Stimulated activated naive CD8-positive, alpha-beta T cell treated with anti-CD3 and anti-CD28 coated beads, Interleukin-15, Interleukin-2, amounts not matched to agents 100 U/mL and 50 U/mL, for 24 hours (primary cell): ENCODE results near the gene CPNE7.
"Not testable (repeated sequence)": the region's sequence is repeated elsewhere in the genome, so short reads cannot be mapped to it uniquely, and the experiment has no call there.

Experiments
- ATAC-seq: fragments of 150-1000 bp; cut with Tn5 transposase; one replicate; pipeline ENCODE4 v1.10.0; 2021
- DNase-seq: peaks from one replicate; pipeline ENCODE4 v3.0.0; 2021

CPNE7 gene

GRCh38 chr16:89565506-89566372, 9.8 kb upstream of the CPNE7 start:
- DNase-seq, result peak; percentile 81

GRCh38 chr16:89567656-89568594, 7.6 kb upstream of the CPNE7 start:
- DNase-seq (no peak), ATAC-seq (no peak)

More at GRCh38 chr16:89565506-89566372, 9.8 kb upstream of the CPNE7 start:
- peak; percentile 52 for ATAC-seq

GRCh38 chr16:89569506-89570341, 5.8 kb upstream of the CPNE7 start:
- DNase-seq (no peak), ATAC-seq (no peak)

- DNase-seq (no peak), ATAC-seq (no peak)
Observed at GRCh38 chr16:89570342-89570923, 5.1 kb upstream of the CPNE7 start.

GRCh38 chr16:89570983-89571598, 4.5 kb upstream of the CPNE7 start:
- ATAC-seq, DNase-seq: not testable (repeated sequence)

- DNase-seq (no peak), ATAC-seq (no peak)
Observed at GRCh38 chr16:89571636-89572035, 3.9 kb upstream of the CPNE7 start.

GRCh38 chr16:89572073-89572484, 3.5 kb upstream of the CPNE7 start:
- no peak for ATAC-seq
- DNase-seq, result no peak

GRCh38 chr16:89572485-89573205, 2.9 kb upstream of the CPNE7 start:
- ATAC-seq (no peak), DNase-seq (no peak)

- no peak for DNase-seq
- no peak for ATAC-seq
Observed at GRCh38 chr16:89573826-89574680, 1.5 kb upstream of the CPNE7 start.

GRCh38 chr16:89574681-89575246, 794 bp upstream of the CPNE7 start:
- DNase-seq, result peak; percentile 80
- ATAC-seq, result peak; percentile 62

- DNase-seq (no peak), ATAC-seq (no peak)
Observed at GRCh38 chr16:89576153-89577054, 846 bp downstream of the CPNE7 start.

GRCh38 chr16:89577055-89577759, 1.6 kb downstream of the CPNE7 start:
- ATAC-seq (no peak), DNase-seq (no peak)

- DNase-seq (no peak), ATAC-seq (no peak)
Observed at GRCh38 chr16:89579351-89579750, 3.8 kb downstream of the CPNE7 start.

- no peak for DNase-seq
- no peak for ATAC-seq
Observed at GRCh38 chr16:89581045-89581695, 5.6 kb downstream of the CPNE7 start.

- ATAC-seq (no peak), DNase-seq (no peak)
Observed at GRCh38 chr16:89581861-89582563, 6.5 kb downstream of the CPNE7 start.

GRCh38 chr16:89582614-89583196, 7.1 kb downstream of the CPNE7 start:
- DNase-seq (no peak), ATAC-seq (no peak)
